ENCODE results near the gene CDK5. TPM values are rescaled to one million over a fixed set of nuclear protein-coding genes. Genes with fewer than 3 reads are reported as not detected.

The CDK5 gene
- total and polyA plus RNA-seq, 2 of the 13 experiments (the other 11 are each of a cell fraction or from before 2014, with no cell fraction given) = 16.4 to 21.3 TPM

- TF ChIP-seq, protein P1, sequence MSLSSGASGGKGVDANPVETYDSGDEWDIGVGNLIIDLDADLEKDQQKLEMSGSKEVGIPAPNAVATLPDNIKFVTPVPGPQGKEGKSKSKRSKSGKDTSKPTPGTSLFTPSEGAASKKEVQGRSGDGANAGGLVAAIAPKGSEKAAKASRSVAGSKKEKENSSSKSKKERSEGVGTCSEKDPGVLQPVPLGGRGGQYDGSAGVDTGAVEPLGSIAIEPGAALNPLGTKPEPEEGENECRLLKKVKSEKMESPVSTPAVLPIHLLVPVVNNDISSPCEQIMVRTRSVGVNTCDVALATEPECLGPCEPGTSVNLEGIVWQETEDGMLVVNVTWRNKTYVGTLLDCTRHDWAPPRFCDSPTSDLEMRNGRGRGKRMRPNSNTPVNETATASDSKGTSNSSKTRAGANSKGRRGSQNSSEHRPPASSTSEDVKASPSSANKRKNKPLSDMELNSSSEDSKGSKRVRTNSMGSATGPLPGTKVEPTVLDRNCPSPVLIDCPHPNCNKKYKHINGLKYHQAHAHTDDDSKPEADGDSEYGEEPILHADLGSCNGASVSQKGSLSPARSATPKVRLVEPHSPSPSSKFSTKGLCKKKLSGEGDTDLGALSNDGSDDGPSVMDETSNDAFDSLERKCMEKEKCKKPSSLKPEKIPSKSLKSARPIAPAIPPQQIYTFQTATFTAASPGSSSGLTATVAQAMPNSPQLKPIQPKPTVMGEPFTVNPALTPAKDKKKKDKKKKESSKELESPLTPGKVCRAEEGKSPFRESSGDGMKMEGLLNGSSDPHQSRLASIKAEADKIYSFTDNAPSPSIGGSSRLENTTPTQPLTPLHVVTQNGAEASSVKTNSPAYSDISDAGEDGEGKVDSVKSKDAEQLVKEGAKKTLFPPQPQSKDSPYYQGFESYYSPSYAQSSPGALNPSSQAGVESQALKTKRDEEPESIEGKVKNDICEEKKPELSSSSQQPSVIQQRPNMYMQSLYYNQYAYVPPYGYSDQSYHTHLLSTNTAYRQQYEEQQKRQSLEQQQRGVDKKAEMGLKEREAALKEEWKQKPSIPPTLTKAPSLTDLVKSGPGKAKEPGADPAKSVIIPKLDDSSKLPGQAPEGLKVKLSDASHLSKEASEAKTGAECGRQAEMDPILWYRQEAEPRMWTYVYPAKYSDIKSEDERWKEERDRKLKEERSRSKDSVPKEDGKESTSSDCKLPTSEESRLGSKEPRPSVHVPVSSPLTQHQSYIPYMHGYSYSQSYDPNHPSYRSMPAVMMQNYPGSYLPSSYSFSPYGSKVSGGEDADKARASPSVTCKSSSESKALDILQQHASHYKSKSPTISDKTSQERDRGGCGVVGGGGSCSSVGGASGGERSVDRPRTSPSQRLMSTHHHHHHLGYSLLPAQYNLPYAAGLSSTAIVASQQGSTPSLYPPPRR (CRISPR knock-in tag; IDR thresholded peaks at IDR 0.05; ENCODE audit: borderline replicate concordance) = peak; percentile 50; the same call in 1 of the 2 replicates
- TF ChIP-seq CHD2 (IDR thresholded peaks at IDR 0.05; ENCODE audit: low read depth, low read length) = no peak
- peak; percentile 20; the same call in 1 of the 2 replicates for TF ChIP-seq AHR (CRISPR knock-in tag; IDR thresholded peaks at IDR 0.05)
- no peak for TF ChIP-seq ATRX (CRISPR knock-in tag; IDR thresholded peaks at IDR 0.05; ENCODE audit: borderline replicate concordance)
- peak; percentile 70; the same call in 1 of the 2 replicates for TF ChIP-seq DMAP1 (CRISPR knock-in tag; IDR thresholded peaks at IDR 0.05)
- TF ChIP-seq MIXL1 (CRISPR knock-in tag; IDR thresholded peaks at IDR 0.05) = no peak
- TF ChIP-seq ZBTB39 (CRISPR knock-in tag; IDR thresholded peaks at IDR 0.05) = no peak
- TF ChIP-seq ARID2 (CRISPR knock-in tag; IDR thresholded peaks at IDR 0.05; ENCODE audit: borderline replicate concordance) = peak; percentile 79; the same call in 1 of the 2 replicates
- TF ChIP-seq KDM5B (CRISPR knock-in tag; IDR thresholded peaks at IDR 0.05; ENCODE audit: borderline replicate concordance) = peak; percentile 73; the same call in 1 of the 2 replicates
- TF ChIP-seq MAX (IDR thresholded peaks at IDR 0.05) = no peak
- TF ChIP-seq, protein P2, sequence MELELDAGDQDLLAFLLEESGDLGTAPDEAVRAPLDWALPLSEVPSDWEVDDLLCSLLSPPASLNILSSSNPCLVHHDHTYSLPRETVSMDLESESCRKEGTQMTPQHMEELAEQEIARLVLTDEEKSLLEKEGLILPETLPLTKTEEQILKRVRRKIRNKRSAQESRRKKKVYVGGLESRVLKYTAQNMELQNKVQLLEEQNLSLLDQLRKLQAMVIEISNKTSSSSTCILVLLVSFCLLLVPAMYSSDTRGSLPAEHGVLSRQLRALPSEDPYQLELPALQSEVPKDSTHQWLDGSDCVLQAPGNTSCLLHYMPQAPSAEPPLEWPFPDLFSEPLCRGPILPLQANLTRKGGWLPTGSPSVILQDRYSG (CRISPR knock-in tag; IDR thresholded peaks at IDR 0.05) = no peak
- TF ChIP-seq RFX1 (IDR thresholded peaks at IDR 0.05) = no peak
- TF ChIP-seq, protein P3, sequence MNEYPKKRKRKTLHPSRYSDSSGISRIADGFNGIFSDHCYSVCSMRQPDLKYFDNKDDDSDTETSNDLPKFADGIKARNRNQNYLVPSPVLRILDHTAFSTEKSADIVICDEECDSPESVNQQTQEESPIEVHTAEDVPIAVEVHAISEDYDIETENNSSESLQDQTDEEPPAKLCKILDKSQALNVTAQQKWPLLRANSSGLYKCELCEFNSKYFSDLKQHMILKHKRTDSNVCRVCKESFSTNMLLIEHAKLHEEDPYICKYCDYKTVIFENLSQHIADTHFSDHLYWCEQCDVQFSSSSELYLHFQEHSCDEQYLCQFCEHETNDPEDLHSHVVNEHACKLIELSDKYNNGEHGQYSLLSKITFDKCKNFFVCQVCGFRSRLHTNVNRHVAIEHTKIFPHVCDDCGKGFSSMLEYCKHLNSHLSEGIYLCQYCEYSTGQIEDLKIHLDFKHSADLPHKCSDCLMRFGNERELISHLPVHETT (CRISPR knock-in tag; conservative IDR thresholded peaks at IDR 0.05) = peak; percentile 48; the same call in 1 of the 2 replicates
- TF ChIP-seq RBAK (CRISPR knock-in tag; IDR thresholded peaks at IDR 0.05) = no peak
- no peak for TF ChIP-seq ZNF430 (CRISPR knock-in tag; IDR thresholded peaks at IDR 0.05)
- TF ChIP-seq ZNF225 (CRISPR knock-in tag; IDR thresholded peaks at IDR 0.05) = 0 out of 2 replicates have a peak, but pooled peaks have one; percentile 44
- TF ChIP-seq, protein P4, sequence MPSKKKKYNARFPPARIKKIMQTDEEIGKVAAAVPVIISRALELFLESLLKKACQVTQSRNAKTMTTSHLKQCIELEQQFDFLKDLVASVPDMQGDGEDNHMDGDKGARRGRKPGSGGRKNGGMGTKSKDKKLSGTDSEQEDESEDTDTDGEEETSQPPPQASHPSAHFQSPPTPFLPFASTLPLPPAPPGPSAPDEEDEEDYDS (CRISPR knock-in tag; IDR thresholded peaks at IDR 0.05) = 0 out of 2 replicates have a peak, but pooled peaks have one; percentile 17
- TF ChIP-seq KMT2A (CRISPR knock-in tag; IDR thresholded peaks at IDR 0.05) = no peak
- TF ChIP-seq, protein P5, sequence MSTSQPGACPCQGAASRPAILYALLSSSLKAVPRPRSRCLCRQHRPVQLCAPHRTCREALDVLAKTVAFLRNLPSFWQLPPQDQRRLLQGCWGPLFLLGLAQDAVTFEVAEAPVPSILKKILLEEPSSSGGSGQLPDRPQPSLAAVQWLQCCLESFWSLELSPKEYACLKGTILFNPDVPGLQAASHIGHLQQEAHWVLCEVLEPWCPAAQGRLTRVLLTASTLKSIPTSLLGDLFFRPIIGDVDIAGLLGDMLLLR (CRISPR knock-in tag; IDR thresholded peaks at IDR 0.05) = no peak
Measured at GRCh38 chr7:151085691-151086620, 28.3 kb upstream of the CDK5 start, which contains the start of gene AGAP3 (continued).

Measured in HepG2 (cell line).